GM13977 (cell line): Measurements from ENCODE around the gene HOMER2.
"Not testable (repeated sequence)": the region's sequence is repeated elsewhere in the genome, so short reads cannot be mapped to it uniquely, and the experiment has no call there.

Experiments
- DNase-seq: peaks from one replicate; pipeline ENCODE4 v3.0.0; 2012; ENCODE audit warnings: low spot score
- CTCF ChIP-seq: IDR thresholded peaks from 2 replicates; pipeline ENCODE4 v1.5.1; 2012; ENCODE audit warnings: mild to moderate bottlenecking, control low read depth; ENCODE audit not compliant: insufficient read depth; ENCODE audit errors: extremely low read depth, missing control alignments
- in situ Hi-C: fragments of 300-500 bp; cut with MboI; formaldehyde crosslinking; loops from one replicate; pipeline ENCODE4 v1.12.0; 2022; ENCODE audit warnings: low sequenced_read_pairs, low pct_unique_long_range_greater_than_20kb, mixed read lengths, inconsistent platforms; ENCODE audit not compliant: unreplicated experiment

HOMER2 gene

DNA sequence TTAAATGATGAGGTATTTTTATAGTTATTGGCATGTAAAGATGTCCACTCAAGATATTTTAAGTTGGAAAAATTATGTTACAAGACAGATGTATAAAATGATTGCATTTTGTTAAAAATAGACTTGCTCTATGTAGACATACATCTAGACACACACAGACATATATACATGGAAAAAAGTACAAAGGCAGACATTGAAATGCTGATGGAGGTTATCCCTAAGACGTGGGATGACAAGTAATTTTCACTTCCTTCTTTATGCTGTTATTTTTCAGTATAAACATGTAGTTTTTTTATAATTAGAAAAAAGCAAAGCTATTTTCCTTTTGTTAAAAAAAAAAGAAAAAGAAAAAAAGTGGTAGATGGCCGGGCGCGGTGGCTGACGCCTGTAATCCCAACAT lies 7.2 kb downstream of the HOMER2 start:
- no peak for DNase-seq
- no peak for TF ChIP-seq CTCF
- in situ Hi-C loops, result no loop called here

DNA sequence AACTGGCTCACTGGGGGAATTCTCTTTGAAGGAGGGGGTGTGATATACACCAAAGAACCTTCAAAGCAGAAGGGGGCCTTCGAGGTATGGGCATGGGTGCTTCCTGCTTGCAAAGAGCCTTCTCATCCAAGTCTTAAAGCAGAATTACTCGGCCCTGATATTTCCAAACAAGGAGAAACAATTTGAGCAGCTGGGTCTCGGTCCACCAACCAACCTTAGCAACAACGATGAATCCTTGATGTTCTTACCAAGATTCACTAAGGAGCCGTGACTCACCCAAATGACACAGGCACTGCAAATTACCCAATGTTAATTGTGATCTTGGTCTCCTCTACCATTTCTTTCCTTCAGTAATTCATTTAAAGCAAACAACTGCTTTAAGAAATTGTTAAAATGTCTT lies 7.7 kb downstream of the HOMER2 start:
- in situ Hi-C loops, result no loop called here
- DNase-seq, result no peak
- TF ChIP-seq CTCF, result no peak

DNA sequence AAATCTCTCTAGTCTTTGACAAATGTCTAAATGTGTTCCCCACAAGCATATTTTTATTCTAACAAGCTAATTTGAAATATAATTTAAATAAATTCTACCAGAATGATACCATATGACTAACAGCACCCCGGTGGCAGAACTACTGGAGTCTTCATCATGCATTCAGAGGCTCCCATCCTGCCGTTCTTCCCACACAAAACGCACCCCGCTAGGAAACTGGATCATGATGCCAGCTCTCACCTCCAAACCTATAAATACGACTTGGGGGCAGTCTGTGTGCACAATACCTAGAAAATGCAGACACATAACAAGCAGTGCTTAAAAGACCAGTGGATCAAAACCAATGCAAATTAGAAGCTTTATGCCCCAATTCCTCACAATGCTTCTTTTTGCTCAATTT lies 8.5 kb downstream of the HOMER2 start:
- in situ Hi-C loops, result no loop called here
- DNase-seq, result no peak
- TF ChIP-seq CTCF, result no peak

GRCh38 chr15:82943176-82943575 lies 9.3 kb downstream of the HOMER2 start:
- no peak for TF ChIP-seq CTCF
- in situ Hi-C loops, result no loop called here
- no peak for DNase-seq

GRCh38 chr15:82942691-82943090 lies 9.8 kb downstream of the HOMER2 start:
- no peak for DNase-seq
- in situ Hi-C loops, result no loop called here
- no peak for TF ChIP-seq CTCF

GRCh38 chr15:82939678-82940077 lies 12.8 kb downstream of the HOMER2 start:
- in situ Hi-C loops, result not testable (repeated sequence)

GRCh38 chr15:82937712-82938058 lies 14.8 kb downstream of the HOMER2 start:
- no peak for TF ChIP-seq CTCF
- in situ Hi-C loops, result no loop called here

More at GRCh38 chr15:82939678-82940077, 12.8 kb downstream of the HOMER2 start:
- DNase-seq, result not testable (repeated sequence)

More at GRCh38 chr15:82937712-82938058, 14.8 kb downstream of the HOMER2 start:
- no peak for DNase-seq
